HEK293 (cell line): ENCODE data around the gene DKK3.

Source experiments
- CTCF ChIP-seq: fragments of 450-650 bp; formaldehyde crosslinking; IDR thresholded peaks from 2 replicates; pipeline ENCODE4 v1.5.1; 2016; ENCODE audit warnings: missing biosample characterization, missing genetic modification characterization
- ZNF16 ChIP-seq: fragments of 450-650 bp; formaldehyde crosslinking; IDR thresholded peaks from 2 replicates; pipeline ENCODE4 v1.5.1; 2016; ENCODE audit warnings: low read depth, missing biosample characterization, missing genetic modification characterization

- TF ChIP-seq CTCF = no peak
- TF ChIP-seq ZNF16 = no peak
These were observed 95.0 kb downstream of the DKK3 start for GRCh38 chr11:11913395-11913794.
